ENCODE measurements around the gene YRDC.

YRDC gene

GRCh38 chr1:37765916-37766664 is 41.9 kb downstream of the YRDC start:
- no peak for DNase-seq

- no peak for DNase-seq
These were observed 43.0 kb downstream of the YRDC start, which contains the start of gene EPHA10 for GRCh38 chr1:37764888-37765441. TSS of gene EPHA10 (minus strand) at chr1:37765120. CDS start at chr1:37765066, 54 bp downstream.

- DNase-seq, result peak; percentile 63
These were observed 43.6 kb downstream of the YRDC start for GRCh38 chr1:37764414-37764825.

- no peak for DNase-seq
These were observed 44.1 kb downstream of the YRDC start for GRCh38 chr1:37763791-37764413.

GRCh38 chr1:37762516-37762915 is 45.5 kb downstream of the YRDC start:
- DNase-seq, result no peak

GRCh38 chr1:37761416-37762095 is 46.5 kb downstream of the YRDC start:
- DNase-seq, result no peak

- no peak for DNase-seq
These were observed 48.6 kb downstream of the YRDC start for GRCh38 chr1:37759451-37759850.

GRCh38 chr1:37755951-37756560 is 52.0 kb downstream of the YRDC start:
- DNase-seq, result no peak

GRCh38 chr1:37755290-37755689 is 52.7 kb downstream of the YRDC start:
- DNase-seq, result no peak

- no peak for DNase-seq
These were observed 54.3 kb downstream of the YRDC start for GRCh38 chr1:37753473-37754321.

Data from femur (tissue), 1 donor.